Ectodermal cell (in vitro differentiated cells): ENCODE results near the gene MAPK1.
"Not testable (repeated sequence)": the region's sequence is repeated elsewhere in the genome, so short reads cannot be mapped to it uniquely, and the experiment has no call there.

Experiments
- H3K27ac ChIP-seq: 2 replicates; pipeline ENCODE4 v1.7.0; 2013; ENCODE audit warnings: mild to moderate bottlenecking, low read depth, low read length; ENCODE audit not compliant: insufficient read depth, poor library complexity, severe bottlenecking
- H3K27me3 ChIP-seq: 2 replicates; pipeline ENCODE4 v1.7.0; 2013; ENCODE audit warnings: mild to moderate bottlenecking, low read length; ENCODE audit not compliant: insufficient read depth, control insufficient read depth, poor library complexity, severe bottlenecking
- H3K36me3 ChIP-seq: one replicate; pipeline ENCODE4 v1.7.0; 2013; ENCODE audit warnings: low read length; ENCODE audit not compliant: control insufficient read depth, insufficient read depth
- H3K4me1 ChIP-seq: one replicate; pipeline ENCODE4 v1.7.0; 2013; ENCODE audit warnings: low read length; ENCODE audit not compliant: control insufficient read depth, insufficient read depth
- H3K4me3 ChIP-seq: 2 replicates; pipeline ENCODE4 v1.7.0; 2013; ENCODE audit warnings: low read depth, low read length, control low read depth; ENCODE audit not compliant: insufficient read depth
- H3K9me3 ChIP-seq: 2 replicates; pipeline ENCODE4 v1.7.0; 2013; ENCODE audit warnings: mild to moderate bottlenecking, low read length, moderate library complexity; ENCODE audit not compliant: control insufficient read depth
- WGBS, 2 experiments: methylation state at CpG; one replicate each; pipeline ENCODE4 v1.1.7; 2013; ENCODE audit warnings: missing lambda C conversion rate in 2 of 2; 5-methylcytosine and 5-hydroxymethylcytosine counted together

MAPK1 gene

DNA sequence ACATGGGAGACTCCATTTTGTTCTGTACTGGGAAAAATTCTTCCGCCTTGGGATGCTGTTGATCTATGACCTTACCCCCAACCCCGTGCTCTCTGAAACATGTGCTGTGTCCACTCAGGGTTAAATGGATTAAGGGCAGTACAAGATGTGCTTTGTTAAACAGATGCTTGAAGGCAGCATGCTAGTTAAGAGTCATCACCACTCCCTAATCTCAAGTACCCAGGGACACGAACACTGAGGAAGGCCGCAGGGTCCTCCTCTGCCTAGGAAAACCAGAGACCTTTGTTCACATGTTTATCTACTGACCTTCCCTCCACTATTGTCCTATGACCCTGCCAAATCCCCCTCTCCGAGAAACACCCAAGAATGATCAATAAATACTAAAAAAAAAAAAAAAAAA, 19.4 kb downstream of the MAPK1 start:
- 93 to 98% methylated on average over 4 of the region's 5 CpGs for WGBS, 2 experiments
- not testable (repeated sequence) for H3K36me3 ChIP-seq, H3K4me1 ChIP-seq

DNA sequence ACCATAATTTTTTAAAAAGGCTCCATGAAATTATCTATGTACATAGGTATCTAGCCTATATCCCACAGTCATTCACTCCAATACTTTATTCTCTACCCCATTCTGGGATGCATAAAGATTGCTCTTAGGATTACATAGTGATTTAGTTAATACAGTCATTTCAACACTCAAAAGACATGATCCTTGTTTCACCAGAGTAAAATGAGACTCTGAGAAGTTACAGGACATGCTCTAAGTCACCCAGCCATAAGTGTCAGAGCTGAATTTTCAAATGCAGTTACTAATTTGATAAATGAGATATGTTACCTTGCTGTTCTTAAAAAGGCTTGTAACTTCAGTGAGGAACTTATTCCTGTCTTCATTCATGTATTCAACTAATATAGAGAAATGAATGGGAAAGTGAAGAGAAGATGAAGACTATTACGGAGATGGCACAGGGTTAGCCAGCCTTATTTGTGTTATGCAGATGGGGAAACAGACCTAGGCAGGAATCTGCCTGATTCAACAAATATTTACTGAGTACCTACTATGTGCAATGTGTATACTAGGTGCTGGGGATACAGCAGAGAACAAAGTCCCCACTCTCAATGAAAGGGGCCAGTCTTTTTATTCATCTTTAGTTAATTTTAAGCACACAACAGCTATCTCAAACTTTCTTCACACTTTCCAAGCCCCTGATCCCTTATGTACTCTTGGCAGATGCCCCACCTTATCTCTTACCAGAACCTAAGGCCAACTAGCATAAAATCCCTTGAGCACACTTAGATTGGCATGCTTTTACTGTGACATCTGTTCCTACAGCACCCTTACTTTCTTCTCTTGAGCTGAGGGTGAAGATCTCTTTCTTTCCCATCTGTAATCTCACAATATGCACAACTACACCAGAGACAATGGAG, 21.6 kb downstream of the MAPK1 start:
- no peaks in the 10 kb centered on the region for H3K4me1 ChIP-seq
- H3K36me3 ChIP-seq: peaks cover 4% of the 10 kb centered on the region
- WGBS, 2 experiments: 80 to 100% methylated on average over 1 of the region's 1 CpG
- H3K27me3 ChIP-seq: no peaks in the 10 kb centered on the region
- H3K27ac ChIP-seq: no peak overlapping the region
- no peak overlapping the region for H3K4me3 ChIP-seq
- H3K9me3 ChIP-seq: no peaks in the 10 kb centered on the region

More for the DNA sequence above, 19.4 kb downstream of the MAPK1 start:
- not testable (repeated sequence) for H3K27ac ChIP-seq, H3K4me3 ChIP-seq, H3K27me3 ChIP-seq, H3K9me3 ChIP-seq

DNA sequence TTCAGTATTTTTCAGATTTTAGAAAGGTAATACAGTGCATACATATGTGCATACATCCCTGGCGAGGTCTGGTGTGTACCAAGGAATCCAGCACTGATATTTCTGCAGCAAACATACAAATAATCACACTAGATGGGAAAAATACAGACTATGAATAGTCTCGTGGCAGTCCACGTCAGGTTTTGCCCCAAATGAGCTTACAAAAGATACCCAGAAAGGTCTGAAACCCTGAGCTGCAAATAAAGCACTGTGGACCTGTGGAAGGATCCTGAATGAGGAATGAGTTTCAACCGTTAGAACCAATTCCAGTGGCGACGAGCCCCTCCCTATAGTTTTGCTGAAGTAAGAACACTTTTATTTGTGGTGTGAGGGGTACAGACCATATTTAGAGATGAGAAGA, 24.5 kb downstream of the MAPK1 start:
- peaks cover 4% of the 10 kb centered on the region for H3K36me3 ChIP-seq
- H3K4me3 ChIP-seq: no peak overlapping the region
- no peak overlapping the region for H3K27ac ChIP-seq
- H3K4me1 ChIP-seq: no peaks in the 10 kb centered on the region
- H3K9me3 ChIP-seq: no peaks in the 10 kb centered on the region
- H3K27me3 ChIP-seq: no peaks in the 10 kb centered on the region
- WGBS, 2 experiments: 96% methylated on average over 6 of the region's 6 CpGs

DNA sequence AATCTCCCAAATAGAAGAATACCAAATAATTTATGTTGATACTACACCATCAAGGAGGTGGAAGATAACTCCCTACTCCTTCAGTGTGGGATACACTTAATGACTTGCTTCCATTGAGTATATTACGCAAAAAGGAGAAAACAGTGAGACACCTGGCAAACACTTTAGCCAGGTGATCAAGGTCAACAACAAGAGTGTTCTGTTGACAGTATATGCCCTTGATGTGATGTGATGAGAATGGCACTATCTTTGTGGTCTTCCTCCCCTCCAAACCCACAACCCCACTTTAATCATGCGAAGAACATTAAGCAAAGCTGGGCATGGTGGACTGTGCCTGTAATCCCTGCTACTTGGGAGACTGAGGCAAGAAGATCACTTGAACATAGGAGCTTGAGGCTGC, 26.0 kb downstream of the MAPK1 start:
- no peak overlapping the region for H3K27ac ChIP-seq
- H3K9me3 ChIP-seq: no peaks in the 10 kb centered on the region
- H3K27me3 ChIP-seq: no peaks in the 10 kb centered on the region
- no peak overlapping the region for H3K4me3 ChIP-seq
- H3K4me1 ChIP-seq: peaks cover 6% of the 10 kb centered on the region
- WGBS, 2 experiments: 94 to 96% methylated on average over 2 of the region's 2 CpGs
- H3K36me3 ChIP-seq: peaks cover 4% of the 10 kb centered on the region

DNA sequence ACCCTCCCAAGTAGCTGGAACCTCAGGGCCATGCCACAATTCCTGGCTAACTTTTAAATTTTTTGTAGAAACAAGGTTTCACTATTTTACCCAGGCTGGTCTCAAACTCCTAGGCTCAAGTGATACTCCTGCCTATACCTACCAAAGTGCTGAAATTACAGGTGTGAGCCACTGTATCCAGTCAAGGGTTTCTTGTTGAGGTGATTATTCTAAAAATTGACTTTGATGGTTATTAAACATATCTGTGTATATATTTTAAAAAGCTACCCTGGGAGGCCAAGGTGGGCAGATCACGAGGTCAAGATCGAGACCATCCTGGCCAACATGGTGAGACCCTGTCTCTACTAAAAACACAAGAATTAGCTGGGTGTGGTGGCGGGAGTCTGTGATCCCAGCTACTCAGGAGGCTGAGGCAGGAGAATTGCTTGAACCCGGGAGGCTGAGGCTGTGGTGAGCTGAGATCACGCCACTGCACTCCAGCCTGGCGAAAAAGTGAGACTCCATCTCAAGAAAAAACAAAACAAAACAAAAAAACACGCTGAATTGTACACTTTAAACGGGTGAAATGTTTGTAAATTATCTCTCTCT, 27.1 kb downstream of the MAPK1 start:
- peaks cover 17% of the 10 kb centered on the region for H3K4me1 ChIP-seq
- no peak overlapping the region for H3K4me3 ChIP-seq
- H3K27ac ChIP-seq: no peak overlapping the region
- H3K36me3 ChIP-seq: peaks cover 4% of the 10 kb centered on the region
- H3K27me3 ChIP-seq: no peaks in the 10 kb centered on the region
- whole genome bisulfite sequencing, 2 experiments: 96 to 98% methylated on average over 8 of the region's 8 CpGs
- H3K9me3 ChIP-seq: no peaks in the 10 kb centered on the region

DNA sequence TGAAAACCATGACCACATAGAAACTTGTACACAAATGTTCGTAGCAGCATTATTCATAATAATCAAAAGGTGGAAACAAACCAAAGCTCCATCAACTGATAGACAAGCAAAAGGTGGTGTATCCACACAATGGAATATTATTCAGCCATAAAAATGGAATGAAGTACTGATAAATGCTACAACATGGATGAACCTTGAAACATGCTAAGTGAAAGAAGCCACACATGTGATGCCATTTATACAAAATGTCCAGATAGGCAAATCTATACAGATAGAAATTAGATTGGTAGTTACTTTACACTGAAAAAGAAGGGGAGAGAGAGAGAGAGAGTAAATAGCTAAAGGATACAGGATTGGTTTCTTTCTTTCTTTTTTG, 27.7 kb downstream of the MAPK1 start:
- Histone ChIP-seq H3K27me3 (no peaks in the 10 kb centered on the region), H3K4me3 (no peak overlapping the region), H3K9me3 (no peaks in the 10 kb centered on the region), H3K4me1 (peaks cover 23% of the 10 kb centered on the region), H3K27ac (no peak overlapping the region), H3K36me3 (peaks cover 4% of the 10 kb centered on the region)
- 89 to 100% methylated on average over 1 of the region's 1 CpG for WGBS, 2 experiments

DNA sequence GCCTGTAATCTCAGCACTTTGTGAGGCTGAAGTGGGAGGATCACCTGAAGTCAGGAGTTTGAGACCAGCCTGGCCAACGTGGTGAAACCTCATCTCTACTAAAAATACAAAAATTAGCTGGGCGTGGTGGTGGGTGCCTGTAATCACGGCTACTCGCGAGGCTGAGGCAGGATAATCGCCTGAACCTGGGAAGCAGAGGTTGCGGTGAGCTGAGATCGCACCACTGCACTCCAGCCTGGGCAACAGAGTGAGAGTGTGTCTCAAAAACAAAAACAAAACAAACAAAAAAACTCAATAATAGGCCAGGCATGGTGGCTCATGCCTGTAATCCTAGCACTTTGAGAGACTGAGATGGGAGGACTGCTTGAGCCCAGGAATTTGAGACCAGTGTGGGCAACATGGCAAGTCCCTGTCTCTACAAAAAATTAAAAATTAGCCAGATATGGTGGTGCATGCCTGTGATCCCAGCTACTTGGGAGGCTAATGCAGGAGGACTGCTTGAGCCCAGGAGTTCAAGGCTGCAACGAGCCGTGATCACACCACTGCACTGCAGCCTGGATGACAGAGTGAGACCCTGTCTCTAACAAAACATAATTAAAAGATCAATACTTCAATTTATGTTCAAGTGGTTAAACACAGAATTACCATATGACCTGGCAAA, 28.2 kb downstream of the MAPK1 start:
- H3K4me1 ChIP-seq: peaks cover 23% of the 10 kb centered on the region
- not testable (repeated sequence) for H3K4me3 ChIP-seq, H3K27me3 ChIP-seq, H3K9me3 ChIP-seq, H3K36me3 ChIP-seq, H3K27ac ChIP-seq
- 91 to 94% methylated on average over 10 of the region's 10 CpGs for WGBS, 2 experiments

DNA sequence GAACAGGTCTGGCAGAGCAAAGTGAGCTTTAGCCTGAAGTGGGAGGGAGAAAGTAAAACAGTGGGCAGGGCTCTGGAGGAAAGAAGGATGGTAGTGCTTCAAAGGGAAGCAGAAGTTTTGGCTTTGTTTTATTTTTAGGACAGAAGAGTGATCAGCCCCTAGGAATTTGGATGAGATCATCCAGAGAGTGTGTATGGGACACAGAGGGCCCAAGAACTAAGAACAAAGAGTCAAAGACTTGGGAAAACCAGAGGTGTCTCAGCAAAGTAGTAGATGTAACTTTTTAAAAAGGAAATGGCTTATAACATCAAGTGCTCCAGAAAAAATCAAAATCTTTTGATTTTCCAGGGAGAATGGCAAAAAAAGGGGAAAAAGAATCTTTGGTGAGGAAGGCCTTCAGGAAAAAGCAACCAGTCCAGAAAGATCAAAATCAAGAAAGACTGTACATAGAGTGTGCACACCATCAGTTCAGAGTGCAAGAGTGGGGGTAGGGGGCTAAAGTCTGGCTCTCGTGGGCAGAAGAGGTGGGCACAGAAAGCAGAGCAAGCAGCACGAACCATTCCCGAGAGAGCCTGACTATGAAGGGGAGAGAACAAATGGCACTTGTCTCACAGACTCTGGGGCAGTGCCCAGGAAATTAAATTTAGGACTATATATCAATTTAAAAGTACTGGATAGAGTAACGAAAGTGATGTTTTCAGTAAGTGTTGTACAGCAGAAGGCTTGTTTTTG, 30.0 kb downstream of the MAPK1 start:
- H3K4me3 ChIP-seq: no peak overlapping the region
- WGBS, 2 experiments: 77 to 82% methylated on average over 3 to 4 of the region's 4 CpGs
- peak overlapping the region; percentile 82 for H3K27ac ChIP-seq

DNA sequence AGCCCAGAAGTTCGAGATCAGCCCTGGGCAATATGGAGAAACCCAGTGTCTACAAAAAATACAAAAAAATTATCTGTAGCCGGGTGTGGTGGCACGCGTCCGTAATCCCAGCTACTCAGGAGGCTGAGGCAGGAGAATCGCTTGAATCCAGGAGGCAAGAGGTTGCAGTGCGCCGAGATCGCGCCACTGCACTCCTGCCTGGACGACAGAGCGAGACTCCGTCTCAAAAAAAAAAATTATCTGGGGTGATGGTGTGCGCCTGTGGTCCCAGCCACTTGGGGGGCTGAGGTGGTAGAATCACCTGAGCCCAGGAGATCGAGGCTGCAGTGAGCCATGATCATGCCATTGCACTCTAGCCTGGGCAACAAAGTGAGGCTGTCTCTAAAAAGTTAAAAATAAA, 31.0 kb downstream of the MAPK1 start:
- not testable (repeated sequence) for H3K27ac ChIP-seq, H3K36me3 ChIP-seq, H3K4me3 ChIP-seq, H3K9me3 ChIP-seq, H3K27me3 ChIP-seq
- H3K4me1 ChIP-seq: peaks cover 23% of the 10 kb centered on the region
- WGBS, 2 experiments: 93 to 96% methylated on average over 15 of the region's 15 CpGs

More for the DNA sequence above, 30.0 kb downstream of the MAPK1 start:
- no peaks in the 10 kb centered on the region for H3K27me3 ChIP-seq
- peaks cover 23% of the 10 kb centered on the region for H3K4me1 ChIP-seq
- no peaks in the 10 kb centered on the region for H3K36me3 ChIP-seq
- no peaks in the 10 kb centered on the region for H3K9me3 ChIP-seq

DNA sequence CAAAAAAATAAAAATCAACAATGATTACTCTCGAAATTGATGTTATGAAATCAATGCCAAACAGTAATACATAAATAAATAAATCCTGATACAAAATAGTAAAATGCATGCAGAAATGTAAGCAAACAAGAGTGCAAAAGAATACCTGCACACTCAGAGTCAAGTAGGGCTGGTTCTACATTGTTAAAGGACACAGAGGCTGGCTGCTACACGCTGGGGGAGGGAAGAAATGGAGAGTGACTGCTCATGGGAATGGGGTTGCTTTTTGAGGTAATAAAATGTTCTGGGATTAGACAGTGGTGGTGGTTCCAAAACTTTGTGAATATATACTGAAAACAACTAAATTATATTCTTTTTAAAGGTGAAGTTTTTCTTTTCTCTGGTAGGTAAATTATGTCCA, 32.1 kb downstream of the MAPK1 start:
- Histone ChIP-seq H3K9me3 (no peaks in the 10 kb centered on the region), H3K4me1 (peaks cover 23% of the 10 kb centered on the region), H3K27ac (peak overlapping the region; percentile 8), H3K27me3 (no peaks in the 10 kb centered on the region), H3K4me3 (no peak overlapping the region), H3K36me3 (no peaks in the 10 kb centered on the region)
- 48 to 58% methylated on average over 1 of the region's 2 CpGs for whole genome bisulfite sequencing, 2 experiments
